Measurements from ENCODE around the gene TBC1D17. TPM values are rescaled to one million over a fixed set of nuclear protein-coding genes. Genes with fewer than 3 reads are reported as not detected.

The TBC1D17 gene
- total and polyA plus RNA-seq, 2 of the 13 experiments (the other 11 are each of a cell fraction or from before 2014, with no cell fraction given) = 9.7 to 16.9 TPM

DNA sequence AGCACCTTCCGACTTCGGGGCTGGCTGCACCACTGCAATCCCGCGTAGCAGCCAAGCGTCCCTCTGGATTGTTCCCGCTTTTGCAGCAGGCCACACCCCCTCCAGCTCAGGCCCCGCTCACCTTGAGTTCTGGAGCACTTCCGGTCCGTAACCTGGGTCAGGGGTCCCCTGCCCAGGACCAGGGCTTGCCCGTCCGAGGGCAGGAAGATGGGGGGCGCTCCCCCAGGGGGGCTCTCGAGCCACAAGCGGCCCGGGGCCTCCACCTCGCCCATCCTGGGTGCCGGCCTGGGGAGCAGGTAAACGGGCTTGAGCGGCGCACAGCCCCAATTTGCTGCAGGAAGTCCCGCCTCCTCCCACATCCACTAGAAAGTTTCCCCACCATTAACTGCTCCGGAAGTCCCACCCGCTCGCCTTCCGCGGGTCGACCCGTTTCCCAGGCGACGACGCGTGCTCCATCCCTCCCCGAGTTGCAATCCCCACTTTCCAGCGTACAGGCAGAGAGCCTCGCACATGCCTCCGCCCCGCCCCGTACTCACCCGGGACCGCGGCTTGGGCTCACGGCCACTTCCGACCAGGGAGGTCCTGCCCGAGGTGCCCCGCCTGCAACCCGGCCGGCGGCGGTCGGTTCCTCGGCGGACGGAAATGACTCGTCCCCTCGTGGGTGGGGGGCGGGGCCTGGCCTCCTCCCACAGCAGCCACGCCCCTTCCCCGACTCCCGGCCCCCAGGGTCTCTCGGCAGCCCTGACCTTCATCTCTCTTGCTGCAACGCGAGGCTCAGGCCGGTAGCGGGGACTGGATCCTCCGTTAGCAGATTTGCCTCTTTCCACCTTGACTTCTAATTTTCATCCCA, 10.3 kb upstream of the TBC1D17 start, which contains the start of gene PNKP (continued):
- no peak for TF ChIP-seq REPIN1 (CRISPR knock-in tag; IDR thresholded peaks at IDR 0.05; ENCODE audit: borderline replicate concordance, low read depth)
- peak; percentile 50 to 81 for TF ChIP-seq POLR2A (IDR thresholded peaks at IDR 0.05; ENCODE audit: insufficient read depth in 1 of 2, low read depth in 2 of 2, low read length in 2 of 2)
- no peak; the same call in none of the 2 replicates for TF ChIP-seq KDM4B (CRISPR knock-in tag; IDR thresholded peaks at IDR 0.05)
- peak; percentile 80 for TF ChIP-seq PHF20 (CRISPR knock-in tag; IDR thresholded peaks at IDR 0.05)
- TF ChIP-seq, protein P1, sequence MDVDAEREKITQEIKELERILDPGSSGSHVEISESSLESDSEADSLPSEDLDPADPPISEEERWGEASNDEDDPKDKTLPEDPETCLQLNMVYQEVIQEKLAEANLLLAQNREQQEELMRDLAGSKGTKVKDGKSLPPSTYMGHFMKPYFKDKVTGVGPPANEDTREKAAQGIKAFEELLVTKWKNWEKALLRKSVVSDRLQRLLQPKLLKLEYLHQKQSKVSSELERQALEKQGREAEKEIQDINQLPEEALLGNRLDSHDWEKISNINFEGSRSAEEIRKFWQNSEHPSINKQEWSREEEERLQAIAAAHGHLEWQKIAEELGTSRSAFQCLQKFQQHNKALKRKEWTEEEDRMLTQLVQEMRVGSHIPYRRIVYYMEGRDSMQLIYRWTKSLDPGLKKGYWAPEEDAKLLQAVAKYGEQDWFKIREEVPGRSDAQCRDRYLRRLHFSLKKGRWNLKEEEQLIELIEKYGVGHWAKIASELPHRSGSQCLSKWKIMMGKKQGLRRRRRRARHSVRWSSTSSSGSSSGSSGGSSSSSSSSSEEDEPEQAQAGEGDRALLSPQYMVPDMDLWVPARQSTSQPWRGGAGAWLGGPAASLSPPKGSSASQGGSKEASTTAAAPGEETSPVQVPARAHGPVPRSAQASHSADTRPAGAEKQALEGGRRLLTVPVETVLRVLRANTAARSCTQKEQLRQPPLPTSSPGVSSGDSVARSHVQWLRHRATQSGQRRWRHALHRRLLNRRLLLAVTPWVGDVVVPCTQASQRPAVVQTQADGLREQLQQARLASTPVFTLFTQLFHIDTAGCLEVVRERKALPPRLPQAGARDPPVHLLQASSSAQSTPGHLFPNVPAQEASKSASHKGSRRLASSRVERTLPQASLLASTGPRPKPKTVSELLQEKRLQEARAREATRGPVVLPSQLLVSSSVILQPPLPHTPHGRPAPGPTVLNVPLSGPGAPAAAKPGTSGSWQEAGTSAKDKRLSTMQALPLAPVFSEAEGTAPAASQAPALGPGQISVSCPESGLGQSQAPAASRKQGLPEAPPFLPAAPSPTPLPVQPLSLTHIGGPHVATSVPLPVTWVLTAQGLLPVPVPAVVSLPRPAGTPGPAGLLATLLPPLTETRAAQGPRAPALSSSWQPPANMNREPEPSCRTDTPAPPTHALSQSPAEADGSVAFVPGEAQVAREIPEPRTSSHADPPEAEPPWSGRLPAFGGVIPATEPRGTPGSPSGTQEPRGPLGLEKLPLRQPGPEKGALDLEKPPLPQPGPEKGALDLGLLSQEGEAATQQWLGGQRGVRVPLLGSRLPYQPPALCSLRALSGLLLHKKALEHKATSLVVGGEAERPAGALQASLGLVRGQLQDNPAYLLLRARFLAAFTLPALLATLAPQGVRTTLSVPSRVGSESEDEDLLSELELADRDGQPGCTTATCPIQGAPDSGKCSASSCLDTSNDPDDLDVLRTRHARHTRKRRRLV (CRISPR knock-in tag; IDR thresholded peaks at IDR 0.05) = peak; percentile 66; the same call in 1 of the 2 replicates
- peak; percentile 64 for TF ChIP-seq HDAC2 (CRISPR knock-in tag; IDR thresholded peaks at IDR 0.05)
- TF ChIP-seq GFI1 (CRISPR knock-in tag; IDR thresholded peaks at IDR 0.05; ENCODE audit: borderline replicate concordance) = peak; percentile 24; the same call in 1 of the 2 replicates
- TF ChIP-seq NFIB (CRISPR knock-in tag; IDR thresholded peaks at IDR 0.05; ENCODE audit: borderline replicate concordance) = no peak
- no peak for TF ChIP-seq FIP1L1 (IDR thresholded peaks at IDR 0.05; ENCODE audit: borderline replicate concordance, insufficient read depth, low read depth, low read length)
- no peak for TF ChIP-seq HNRNPH1 (optimal IDR thresholded peaks at IDR 0.05; ENCODE audit: low read depth, low read length)
- TF ChIP-seq RARA (CRISPR knock-in tag; IDR thresholded peaks at IDR 0.05) = peak; percentile 30; the same call in 1 of the 2 replicates
- TF ChIP-seq ZNF121 (CRISPR knock-in tag; IDR thresholded peaks at IDR 0.05) = no peak
- TF ChIP-seq, protein P2, sequence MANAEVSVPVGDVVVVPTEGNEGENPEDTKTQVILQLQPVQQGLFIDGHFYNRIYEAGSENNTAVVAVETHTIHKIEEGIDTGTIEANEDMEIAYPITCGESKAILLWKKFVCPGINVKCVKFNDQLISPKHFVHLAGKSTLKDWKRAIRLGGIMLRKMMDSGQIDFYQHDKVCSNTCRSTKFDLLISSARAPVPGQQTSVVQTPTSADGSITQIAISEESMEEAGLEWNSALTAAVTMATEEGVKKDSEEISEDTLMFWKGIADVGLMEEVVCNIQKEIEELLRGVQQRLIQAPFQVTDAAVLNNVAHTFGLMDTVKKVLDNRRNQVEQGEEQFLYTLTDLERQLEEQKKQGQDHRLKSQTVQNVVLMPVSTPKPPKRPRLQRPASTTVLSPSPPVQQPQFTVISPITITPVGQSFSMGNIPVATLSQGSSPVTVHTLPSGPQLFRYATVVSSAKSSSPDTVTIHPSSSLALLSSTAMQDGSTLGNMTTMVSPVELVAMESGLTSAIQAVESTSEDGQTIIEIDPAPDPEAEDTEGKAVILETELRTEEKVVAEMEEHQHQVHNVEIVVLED (CRISPR knock-in tag; IDR thresholded peaks at IDR 0.05; ENCODE audit: borderline replicate concordance) = peak; percentile 76; the same call in 1 of the 2 replicates
- TF ChIP-seq, protein P3, sequence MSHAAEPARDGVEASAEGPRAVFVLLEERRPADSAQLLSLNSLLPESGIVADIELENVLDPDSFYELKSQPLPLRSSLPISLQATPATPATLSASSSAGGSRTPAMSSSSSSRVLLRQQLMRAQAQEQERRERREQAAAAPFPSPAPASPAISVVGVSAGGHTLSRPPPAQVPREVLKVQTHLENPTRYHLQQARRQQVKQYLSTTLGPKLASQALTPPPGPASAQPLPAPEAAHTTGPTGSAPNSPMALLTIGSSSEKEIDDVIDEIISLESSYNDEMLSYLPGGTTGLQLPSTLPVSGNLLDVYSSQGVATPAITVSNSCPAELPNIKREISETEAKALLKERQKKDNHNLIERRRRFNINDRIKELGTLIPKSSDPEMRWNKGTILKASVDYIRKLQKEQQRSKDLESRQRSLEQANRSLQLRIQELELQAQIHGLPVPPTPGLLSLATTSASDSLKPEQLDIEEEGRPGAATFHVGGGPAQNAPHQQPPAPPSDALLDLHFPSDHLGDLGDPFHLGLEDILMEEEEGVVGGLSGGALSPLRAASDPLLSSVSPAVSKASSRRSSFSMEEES (CRISPR knock-in tag; IDR thresholded peaks at IDR 0.05) = peak; percentile 37; the same call in 1 of the 2 replicates
- TF ChIP-seq, protein P4, sequence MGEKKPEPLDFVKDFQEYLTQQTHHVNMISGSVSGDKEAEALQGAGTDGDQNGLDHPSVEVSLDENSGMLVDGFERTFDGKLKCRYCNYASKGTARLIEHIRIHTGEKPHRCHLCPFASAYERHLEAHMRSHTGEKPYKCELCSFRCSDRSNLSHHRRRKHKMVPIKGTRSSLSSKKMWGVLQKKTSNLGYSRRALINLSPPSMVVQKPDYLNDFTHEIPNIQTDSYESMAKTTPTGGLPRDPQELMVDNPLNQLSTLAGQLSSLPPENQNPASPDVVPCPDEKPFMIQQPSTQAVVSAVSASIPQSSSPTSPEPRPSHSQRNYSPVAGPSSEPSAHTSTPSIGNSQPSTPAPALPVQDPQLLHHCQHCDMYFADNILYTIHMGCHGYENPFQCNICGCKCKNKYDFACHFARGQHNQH (CRISPR knock-in tag; IDR thresholded peaks at IDR 0.05) = peak; percentile 41
- TF ChIP-seq, protein P5, sequence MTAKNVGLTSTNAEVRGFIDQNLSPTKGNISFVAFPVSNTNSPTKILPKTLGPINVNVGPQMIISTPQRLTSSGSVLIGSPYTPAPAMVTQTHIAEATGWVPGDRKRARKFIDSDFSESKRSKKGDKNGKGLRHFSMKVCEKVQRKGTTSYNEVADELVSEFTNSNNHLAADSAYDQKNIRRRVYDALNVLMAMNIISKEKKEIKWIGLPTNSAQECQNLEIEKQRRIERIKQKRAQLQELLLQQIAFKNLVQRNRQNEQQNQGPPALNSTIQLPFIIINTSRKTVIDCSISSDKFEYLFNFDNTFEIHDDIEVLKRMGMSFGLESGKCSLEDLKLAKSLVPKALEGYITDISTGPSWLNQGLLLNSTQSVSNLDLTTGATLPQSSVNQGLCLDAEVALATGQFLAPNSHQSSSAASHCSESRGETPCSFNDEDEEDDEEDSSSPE (CRISPR knock-in tag; IDR thresholded peaks at IDR 0.05) = peak; percentile 86
